Omental fat pad (tissue), 4 donors: ENCODE data around the gene SNX5. TPM values are rescaled to one million over a fixed set of nuclear protein-coding genes. Genes with fewer than 3 reads are reported as not detected.

Experiments used
- ATAC-seq: fragments of 150-250 bp; one replicate; pipeline ENCODE4 v1.9.1; 2016; ENCODE audit warnings: mild to moderate bottlenecking, moderate library complexity; ENCODE audit not compliant: low FRiP score
- DNase-seq: peaks from one replicate; pipeline ENCODE4 v3.0.0-alpha.2; 2019; ENCODE audit warnings: low spot score
- total RNA-seq, 4 donors: library from RNA; depleted of rRNA; stranded (reverse); fragments of >200 nt; gene quantifications; one replicate each; pipeline ENCODE4 v1.1.0, GENCODE V29; 2016
- TF ChIP-seq, protein P1 (sequence below), 3 donors: fragments of 450-650 bp; IDR thresholded peaks; one replicate each; pipeline ENCODE4 v1.5.1; 2016 to 2017; ENCODE audit warnings: antibody characterized with exemption in 3 of 3, mild to moderate bottlenecking in 3 of 3, moderate library complexity in 2 of 3

The SNX5 gene
- total RNA-seq, 4 donors from 2014 or later: 101 to 232 (median 110) TPM

DNA sequence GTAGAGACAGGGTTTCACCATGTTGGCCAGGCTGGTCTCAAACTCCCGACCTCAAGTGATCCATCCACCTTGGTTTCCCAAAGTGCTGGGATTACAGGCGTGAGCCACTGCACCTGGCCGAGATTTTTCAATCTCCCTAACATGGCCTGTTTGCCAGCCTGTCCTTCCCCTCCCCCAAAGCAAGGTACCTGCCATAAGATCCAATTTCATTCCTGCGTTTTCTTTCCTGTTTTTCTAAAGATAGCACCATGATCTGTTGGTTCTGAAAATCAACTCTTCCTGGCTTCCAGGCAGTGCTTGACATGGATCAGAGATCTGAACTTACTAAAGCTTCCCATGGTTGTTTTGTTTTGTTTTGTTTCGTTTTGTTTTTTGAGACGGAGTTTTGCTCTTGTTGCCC, 7.7 kb upstream of the SNX5 start:
- TF ChIP-seq, protein P1, sequence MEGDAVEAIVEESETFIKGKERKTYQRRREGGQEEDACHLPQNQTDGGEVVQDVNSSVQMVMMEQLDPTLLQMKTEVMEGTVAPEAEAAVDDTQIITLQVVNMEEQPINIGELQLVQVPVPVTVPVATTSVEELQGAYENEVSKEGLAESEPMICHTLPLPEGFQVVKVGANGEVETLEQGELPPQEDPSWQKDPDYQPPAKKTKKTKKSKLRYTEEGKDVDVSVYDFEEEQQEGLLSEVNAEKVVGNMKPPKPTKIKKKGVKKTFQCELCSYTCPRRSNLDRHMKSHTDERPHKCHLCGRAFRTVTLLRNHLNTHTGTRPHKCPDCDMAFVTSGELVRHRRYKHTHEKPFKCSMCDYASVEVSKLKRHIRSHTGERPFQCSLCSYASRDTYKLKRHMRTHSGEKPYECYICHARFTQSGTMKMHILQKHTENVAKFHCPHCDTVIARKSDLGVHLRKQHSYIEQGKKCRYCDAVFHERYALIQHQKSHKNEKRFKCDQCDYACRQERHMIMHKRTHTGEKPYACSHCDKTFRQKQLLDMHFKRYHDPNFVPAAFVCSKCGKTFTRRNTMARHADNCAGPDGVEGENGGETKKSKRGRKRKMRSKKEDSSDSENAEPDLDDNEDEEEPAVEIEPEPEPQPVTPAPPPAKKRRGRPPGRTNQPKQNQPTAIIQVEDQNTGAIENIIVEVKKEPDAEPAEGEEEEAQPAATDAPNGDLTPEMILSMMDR (IDR thresholded peaks at IDR 0.05): no peak
- ATAC-seq: no peak
- DNase-seq: no peak

DNA sequence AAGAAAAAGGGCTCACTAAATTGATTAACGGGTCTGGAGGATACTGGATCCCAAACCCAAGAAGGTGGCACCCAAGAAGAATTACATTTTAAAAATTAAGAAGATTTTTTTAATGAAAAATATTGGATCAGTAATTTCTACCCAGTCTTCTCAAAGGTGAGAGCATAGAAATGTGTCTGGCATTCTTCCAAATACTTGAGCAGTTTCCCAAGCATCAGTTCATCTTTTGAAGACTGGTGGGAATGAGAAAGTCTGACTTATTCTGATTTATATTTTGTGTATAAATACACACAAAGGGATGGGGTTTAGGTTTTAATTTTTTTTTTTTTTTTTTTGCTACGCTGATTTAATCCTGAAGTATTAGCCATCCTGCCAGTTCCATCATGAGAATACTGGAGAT, 3.5 kb upstream of the SNX5 start:
- DNase-seq (no peak), ATAC-seq (no peak)
- TF ChIP-seq, protein P1 (IDR thresholded peaks at IDR 0.05): no peak

DNA sequence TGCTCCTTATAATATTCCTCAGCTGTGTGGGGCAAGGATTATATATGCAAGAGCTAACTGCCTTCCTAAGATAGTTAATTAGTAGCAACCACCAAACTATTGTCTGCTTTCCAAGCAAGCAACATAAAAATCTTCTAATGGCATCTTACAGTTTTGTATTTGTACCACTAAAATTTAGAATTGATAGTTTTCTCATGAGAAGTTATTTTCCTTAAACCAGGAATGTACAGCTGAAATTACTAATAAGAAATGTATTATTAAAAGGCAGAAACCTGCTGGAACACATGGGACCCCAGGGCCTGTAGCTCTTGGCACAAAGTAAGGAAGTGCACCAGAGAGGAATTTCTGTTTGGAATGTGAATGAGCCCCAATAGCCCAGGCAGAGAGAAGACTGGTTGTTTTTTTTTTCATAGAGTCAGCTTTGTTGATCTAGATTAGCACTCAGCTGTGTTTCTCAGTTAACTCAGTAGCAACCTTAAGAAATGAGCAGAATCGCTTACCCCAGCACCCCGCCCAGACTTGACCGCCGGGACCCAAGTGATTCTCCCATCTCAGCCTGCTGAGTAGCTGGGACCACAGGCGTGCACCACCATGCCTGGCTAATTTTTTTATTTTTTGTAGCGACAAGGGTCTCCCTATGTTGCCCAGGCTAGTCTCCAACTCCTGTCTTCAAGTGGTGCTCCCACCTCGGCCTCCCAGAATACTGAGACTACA, 2.9 kb upstream of the SNX5 start:
- DNase-seq: no peak
- ATAC-seq: no peak
- TF ChIP-seq, protein P1 (IDR thresholded peaks at IDR 0.05): no peak

DNA sequence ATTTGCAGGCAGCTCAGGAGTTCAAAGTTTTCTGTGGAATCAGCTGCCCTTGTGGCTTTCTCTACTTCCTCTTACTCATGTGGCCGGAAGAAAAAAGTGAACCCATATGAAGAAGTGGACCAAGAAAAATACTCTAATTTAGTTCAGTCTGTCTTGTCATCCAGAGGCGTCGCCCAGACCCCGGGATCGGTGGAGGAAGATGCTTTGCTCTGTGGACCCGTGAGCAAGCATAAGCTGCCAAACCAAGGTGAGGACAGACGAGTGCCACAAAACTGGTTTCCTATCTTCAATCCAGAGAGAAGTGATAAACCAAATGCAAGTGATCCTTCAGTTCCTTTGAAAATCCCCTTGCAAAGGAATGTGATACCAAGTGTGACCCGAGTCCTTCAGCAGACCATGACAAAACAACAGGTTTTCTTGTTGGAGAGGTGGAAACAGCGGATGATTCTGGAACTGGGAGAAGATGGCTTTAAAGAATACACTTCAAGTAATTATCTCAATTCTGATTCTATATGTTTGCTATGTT, 1.4 kb upstream of the SNX5 start:
- no peak for DNase-seq
- TF ChIP-seq, protein P1 (IDR thresholded peaks at IDR 0.05): no peak
- ATAC-seq: no peak

DNA sequence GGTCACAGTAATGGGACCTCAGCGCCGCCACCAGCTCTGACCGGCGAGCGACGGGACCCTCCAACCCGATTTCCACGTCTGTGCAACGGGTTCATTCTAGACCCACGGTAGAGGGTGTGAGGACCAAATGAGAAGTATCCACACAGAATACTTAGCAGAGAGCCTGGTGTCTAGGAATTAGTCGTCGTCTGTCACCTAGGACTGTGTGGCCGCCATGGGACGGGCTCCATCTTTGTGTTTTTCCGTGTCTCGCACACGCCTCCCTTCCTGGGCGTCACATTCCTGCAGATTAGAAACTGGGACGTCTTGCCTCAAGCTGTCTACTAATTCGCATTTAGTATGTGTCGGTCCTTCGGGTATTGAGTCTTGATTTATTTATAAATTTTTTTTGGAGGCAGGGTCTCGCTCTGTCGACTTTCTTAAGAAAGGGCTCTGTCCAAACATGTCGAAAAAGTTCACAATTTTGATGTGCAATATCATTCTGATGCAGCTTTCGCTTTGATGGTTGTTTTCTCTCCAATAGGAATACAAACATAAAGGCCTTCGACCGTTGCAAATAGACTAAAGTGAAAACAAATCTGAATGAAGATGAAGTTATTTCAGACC, 787 bp upstream of the SNX5 start:
- DNase-seq (no peak), ATAC-seq (no peak)
- TF ChIP-seq, protein P1 (IDR thresholded peaks at IDR 0.05): no peak

DNA sequence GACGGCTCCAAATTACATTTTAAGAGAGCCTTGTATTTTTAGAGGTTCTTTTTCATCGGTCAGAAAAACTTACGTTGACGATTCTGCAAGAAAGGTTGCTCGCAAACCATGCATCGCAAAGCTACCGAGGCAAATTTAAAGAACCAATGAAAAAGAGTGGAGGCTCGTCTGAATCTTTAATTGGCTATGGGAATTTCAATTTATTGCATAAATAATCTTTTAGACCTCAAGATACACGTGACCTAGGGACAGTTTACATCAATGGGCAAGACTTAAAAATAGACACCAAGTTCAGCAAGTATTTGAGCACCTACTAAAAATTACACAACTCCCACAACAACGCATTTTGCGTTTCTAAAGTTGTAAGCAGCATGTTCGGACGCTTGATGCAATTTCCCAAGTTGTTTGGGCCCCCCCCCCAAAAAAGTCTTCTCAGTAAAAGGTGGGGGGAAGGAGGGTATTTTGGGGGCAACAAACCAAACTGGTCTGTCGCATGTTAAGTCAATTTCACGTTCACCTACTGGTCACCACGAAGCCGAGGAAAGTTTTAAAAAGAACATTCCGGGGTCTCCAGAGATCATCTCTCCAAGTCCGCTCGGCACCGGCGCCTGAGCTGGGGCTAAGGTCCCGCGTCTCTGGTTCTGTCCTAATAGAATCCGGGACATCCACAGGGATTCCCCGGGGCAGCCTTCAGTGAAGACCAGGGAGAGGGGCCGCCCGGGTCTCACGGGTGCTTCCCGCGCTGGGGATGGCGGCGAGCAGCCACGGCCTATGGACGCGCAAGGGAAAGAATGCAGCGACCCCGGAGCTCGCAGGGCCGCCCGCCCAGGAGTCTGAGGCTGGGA, 851 bp downstream of the SNX5 start:
- peak; percentile 14 for ATAC-seq
- TF ChIP-seq, protein P1 (IDR thresholded peaks at IDR 0.05): no peak
- no peak for DNase-seq
